ENCODE data around the gene HOXA6.

DNA sequence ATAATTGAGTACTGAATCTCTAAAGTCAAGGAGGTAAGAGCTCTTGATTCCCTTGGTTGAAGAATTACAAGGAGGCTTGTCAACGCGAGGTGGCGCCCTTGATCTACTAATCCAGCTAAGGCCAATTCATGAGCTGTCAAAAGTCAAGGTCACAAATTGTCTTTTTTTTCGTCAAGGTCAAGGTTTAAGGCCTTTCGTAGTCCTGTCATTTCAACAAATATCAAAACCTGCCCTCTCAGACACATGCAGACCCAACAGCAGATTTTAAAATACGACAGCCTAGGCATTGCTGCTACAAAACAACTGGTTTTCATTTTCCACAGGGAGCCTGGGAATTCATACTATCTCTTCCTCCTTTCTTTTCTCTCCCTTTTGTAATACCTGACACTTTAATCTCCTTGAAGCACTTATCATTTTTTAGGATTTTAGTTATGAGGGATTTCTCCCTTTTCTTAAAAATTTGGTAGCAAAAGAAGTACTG lies 48.8 kb upstream of the HOXA6 start:
- TF ChIP-seq, protein P1, sequence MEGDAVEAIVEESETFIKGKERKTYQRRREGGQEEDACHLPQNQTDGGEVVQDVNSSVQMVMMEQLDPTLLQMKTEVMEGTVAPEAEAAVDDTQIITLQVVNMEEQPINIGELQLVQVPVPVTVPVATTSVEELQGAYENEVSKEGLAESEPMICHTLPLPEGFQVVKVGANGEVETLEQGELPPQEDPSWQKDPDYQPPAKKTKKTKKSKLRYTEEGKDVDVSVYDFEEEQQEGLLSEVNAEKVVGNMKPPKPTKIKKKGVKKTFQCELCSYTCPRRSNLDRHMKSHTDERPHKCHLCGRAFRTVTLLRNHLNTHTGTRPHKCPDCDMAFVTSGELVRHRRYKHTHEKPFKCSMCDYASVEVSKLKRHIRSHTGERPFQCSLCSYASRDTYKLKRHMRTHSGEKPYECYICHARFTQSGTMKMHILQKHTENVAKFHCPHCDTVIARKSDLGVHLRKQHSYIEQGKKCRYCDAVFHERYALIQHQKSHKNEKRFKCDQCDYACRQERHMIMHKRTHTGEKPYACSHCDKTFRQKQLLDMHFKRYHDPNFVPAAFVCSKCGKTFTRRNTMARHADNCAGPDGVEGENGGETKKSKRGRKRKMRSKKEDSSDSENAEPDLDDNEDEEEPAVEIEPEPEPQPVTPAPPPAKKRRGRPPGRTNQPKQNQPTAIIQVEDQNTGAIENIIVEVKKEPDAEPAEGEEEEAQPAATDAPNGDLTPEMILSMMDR (IDR thresholded peaks at IDR 0.05; ENCODE audit: poor library complexity, severe bottlenecking) = peak; percentile 94
- TF ChIP-seq EZH2 (IDR thresholded peaks at IDR 0.05; ENCODE audit: borderline replicate concordance, insufficient read depth, low read length, poor library complexity, severe bottlenecking) = no peak
- no peak for TF ChIP-seq POLR2AphosphoS5 (IDR thresholded peaks at IDR 0.05)
- TF ChIP-seq SMC3 (conservative IDR thresholded peaks at IDR 0.05; ENCODE audit: poor library complexity) = peak; percentile 96
- TF ChIP-seq RAD21 (conservative IDR thresholded peaks at IDR 0.05) = peak; percentile 94
- TF ChIP-seq MXI1 (conservative IDR thresholded peaks at IDR 0.05; ENCODE audit: poor library complexity, severe bottlenecking) = no peak

Data from neural cell (in vitro differentiated cells).